Measurements from ENCODE around the gene SV2B. TPM values are rescaled to one million over a fixed set of nuclear protein-coding genes. Genes with fewer than 3 reads are reported as not detected.

Gene SV2B
- total RNA-seq, 1 experiment from 2014 or later = not detected

GRCh38 chr15:91265416-91265940 lies 165.4 kb downstream of the SV2B start:
- DNase-seq (ENCODE audit: low spot score) = no peak

- DNase-seq (ENCODE audit: low spot score) = peak; percentile 14
These were observed 168.5 kb downstream of the SV2B start for GRCh38 chr15:91268510-91268909.

DNA sequence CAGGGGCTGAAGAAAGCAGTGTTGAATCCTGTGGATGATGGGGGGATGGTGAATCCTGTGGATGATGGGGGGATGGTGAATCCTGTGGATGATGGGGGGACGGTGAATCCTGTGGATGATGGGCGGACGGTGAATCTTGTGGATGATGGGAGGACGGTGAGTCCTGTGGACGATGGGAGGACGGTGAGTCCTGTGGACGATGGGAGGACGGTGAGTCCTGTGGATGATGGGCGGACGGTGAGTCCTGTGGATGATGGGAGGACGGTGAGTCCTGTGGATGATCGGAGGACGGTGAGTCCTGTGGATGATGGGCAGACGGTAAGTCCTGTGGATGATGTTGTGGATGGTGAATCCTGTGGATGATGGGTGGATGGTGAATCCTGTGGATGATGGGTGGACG lies 170.7 kb downstream of the SV2B start:
- no peak for DNase-seq (ENCODE audit: low spot score)

DNA sequence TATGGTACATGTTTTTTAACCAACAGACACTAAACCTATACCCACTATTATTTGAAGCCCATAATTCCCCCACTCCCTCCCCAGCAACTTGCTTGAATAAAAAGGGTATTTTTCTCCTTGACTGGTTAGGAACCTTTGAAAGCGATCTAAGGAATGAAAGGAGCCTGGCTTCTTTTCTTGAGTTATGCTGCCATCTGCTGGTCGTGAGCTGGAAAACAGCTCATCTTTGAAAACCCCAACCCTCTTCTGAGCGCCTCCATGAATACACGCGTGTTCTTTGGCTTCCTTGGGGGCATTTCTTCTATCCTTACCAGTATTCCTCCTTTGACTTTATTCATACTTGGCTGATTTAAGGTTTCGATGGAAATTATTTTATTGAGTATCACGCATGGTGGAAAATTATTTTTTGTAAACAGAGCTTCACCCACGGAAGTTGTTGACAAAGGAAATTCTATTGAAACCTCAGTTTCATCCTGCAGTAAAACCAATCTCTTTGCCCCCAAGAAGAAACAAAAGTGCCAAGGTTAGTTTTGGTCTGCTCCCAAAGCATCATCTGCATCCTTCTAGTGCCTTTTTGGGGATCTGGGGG lies 171.6 kb downstream of the SV2B start:
- DNase-seq (ENCODE audit: low spot score) = peak; percentile 41

- no peak for DNase-seq (ENCODE audit: low spot score)
These were observed 175.8 kb downstream of the SV2B start for GRCh38 chr15:91275844-91276243.

DNA sequence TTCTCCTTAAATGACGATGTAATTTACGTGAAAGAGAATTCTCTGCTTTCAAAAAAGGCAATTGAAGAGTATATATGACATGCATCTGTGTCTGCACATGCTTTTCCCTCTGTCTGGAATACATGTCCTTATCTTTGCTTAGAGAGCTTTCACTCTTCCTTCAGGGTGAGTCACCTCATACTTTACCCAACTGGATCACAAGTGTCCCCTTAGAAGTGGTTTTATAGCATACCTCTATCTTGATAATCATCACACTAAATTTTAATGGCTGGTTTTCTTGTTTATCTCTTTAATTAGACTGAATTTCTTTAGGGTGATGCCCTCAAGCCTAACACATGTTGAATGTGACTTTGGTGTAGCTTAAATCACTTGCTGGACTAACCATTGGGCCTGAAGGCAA lies 178.9 kb downstream of the SV2B start:
- DNase-seq (ENCODE audit: low spot score) = no peak

DNA sequence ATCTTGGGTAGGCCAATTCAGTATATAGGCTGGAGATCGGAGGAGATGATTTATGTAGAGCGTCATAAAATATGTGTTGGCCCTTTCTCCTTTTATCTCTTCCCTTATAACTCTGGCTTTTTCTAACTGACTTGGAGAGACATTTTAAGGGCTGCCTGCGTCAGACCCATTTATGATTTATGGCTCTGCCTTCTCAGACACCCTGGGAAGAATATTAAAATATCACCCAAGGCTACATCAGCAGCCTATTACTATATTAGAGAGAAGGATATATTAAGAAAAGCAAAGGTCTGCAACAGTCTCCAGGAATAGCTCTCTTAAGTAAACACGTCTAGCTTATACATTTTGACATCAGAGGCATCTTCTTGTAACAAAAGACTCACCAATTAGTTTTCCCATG lies 179.4 kb downstream of the SV2B start:
- DNase-seq (ENCODE audit: low spot score) = no peak

GRCh38 chr15:91281947-91282346 lies 181.9 kb downstream of the SV2B start:
- no peak for DNase-seq (ENCODE audit: low spot score)

- DNase-seq (ENCODE audit: low spot score) = no peak
These were observed 182.4 kb downstream of the SV2B start for GRCh38 chr15:91282486-91282885.

- DNase-seq (ENCODE audit: low spot score) = no peak
These were observed 183.1 kb downstream of the SV2B start for GRCh38 chr15:91283155-91283554.

GRCh38 chr15:91284758-91285466 lies 184.9 kb downstream of the SV2B start:
- DNase-seq (ENCODE audit: low spot score) = no peak

DNA sequence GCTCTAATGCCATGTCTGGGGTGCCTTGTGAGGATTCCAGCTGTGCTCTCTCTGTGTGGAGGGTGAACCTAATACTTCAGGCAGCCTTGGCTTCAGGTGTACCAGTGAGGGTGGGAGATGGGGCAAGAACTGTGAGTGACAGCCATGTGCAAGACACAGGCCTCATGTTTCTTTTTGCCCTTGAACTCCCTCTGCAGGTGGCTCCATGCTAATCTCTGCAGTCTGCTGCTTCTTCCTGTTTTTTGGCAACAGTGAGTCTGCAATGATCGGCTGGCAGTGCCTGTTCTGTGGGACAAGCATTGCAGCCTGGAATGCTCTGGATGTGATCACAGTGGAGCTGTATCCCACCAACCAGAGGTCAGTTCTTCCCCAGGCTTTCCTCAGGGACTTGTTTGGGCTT lies 189.3 kb downstream of the SV2B start:
- no peak for DNase-seq (ENCODE audit: low spot score)

DNA sequence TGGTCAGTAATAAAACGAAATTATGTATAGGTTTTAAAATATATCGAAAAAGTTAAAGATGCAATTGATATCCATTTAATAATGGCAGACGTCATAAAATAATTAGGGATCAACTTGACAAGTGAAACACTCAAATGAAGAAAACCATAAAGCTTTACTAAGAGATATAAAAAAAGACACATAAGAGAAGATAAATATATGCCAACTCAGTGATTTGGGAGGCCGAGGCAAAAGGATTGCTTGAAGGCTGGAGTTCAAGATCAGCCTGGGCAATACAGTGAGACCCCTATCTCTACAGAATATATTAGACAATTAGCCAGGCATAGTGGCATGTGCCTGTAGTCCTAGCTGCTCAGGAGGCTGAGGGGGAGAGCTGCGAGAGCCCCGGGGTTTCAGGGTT lies 190.5 kb downstream of the SV2B start:
- DNase-seq (ENCODE audit: low spot score) = no peak

DNA sequence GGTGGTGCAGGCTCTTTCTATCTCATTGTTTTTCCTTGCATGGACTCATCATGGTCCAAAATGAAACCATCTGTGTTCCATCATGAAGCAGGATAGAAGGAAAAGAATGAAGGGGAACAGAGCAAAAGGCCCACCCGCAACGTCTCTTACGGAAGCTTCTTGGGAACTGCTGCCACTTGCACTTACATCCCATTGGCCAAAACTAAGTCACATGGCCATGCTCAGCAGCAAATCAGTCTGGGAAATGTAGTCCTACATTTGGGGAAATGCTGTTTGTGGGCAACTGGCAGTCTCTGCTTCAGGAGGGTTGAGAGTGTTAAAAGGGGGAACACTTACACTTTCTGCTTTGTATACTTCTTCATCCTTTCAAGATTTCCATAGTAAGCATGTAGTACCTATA lies 191.6 kb downstream of the SV2B start:
- no peak for DNase-seq (ENCODE audit: low spot score)

- no peak for DNase-seq (ENCODE audit: low spot score)
These were observed 194.3 kb downstream of the SV2B start for GRCh38 chr15:91294344-91294743.

DNA sequence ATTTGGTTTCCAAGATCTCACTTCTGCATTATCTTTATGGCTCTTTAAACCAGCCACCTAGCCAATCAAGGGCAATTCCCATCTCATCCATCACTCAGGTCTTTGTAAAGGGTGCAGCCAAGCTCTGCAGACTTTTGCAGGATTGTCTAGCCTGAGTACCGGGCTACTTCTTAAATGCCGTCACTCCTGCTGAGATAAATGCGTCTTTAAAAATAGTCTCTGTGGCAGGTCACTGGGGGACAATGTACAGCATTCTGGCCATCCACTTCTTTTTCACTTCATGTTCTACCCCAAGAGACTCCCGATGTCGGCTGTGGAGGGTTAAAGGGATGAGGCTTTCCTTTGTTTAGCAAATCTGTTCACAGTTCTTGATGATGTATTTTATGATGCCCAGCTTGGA lies 194.7 kb downstream of the SV2B start:
- no peak for DNase-seq (ENCODE audit: low spot score)

DNA sequence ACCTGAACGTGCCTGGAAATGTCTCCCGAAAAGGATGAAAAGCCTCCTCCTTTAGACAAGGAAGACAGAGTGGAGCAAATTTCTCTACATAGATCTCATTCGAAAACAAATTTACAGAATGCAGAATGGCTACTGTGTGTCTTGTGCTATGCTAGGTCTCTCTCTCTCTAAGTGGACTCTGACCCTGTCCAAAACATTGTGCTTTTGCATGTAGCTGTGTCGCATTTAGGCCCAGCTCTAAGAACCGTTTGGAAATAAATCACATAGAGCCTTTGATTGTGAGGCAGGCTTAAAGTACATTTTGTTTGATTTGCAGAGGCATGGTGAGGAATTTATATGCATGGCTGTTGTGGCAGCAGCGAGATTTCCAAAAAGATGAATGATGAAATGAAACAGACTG lies 198.0 kb downstream of the SV2B start:
- DNase-seq (ENCODE audit: low spot score) = no peak

DNA sequence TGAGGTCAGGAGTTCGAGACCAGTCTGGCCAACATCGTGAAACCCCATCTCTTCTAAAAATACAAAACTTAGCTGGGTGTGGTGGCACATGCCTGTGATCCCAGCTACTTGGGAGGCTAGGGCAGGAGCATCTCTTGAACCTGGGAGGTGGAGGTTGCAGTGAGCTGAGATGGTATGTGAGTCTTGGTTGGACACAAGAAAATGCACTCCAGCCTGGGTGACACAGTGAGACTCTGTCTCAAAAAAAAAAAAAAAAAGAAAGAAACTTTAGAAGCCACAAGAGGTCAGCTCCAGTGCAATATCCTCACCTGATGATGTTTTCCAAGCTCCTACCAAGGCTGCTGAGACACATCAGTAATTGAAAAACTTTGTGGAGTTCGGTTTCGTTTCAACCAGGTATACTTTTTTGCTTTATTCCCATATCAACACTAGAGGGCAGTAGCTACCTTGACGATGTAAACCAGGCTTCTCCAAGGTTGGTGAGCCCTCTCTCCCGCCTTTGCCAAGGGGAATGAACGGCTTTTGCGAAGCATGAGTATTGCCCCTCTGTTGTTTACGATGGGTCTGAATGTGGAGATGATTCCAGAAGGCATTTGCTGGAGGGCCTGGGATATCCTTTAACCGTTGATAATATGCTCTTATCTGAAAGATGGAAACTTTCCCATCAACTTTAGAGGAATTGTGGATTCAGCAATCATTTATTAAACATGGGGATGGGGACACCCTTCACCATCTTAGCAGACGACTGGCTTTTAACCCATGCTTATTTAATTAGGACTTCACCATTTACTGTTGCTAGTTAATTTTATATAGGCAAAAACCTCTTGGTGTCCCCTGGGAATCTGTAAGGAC lies 202.8 kb downstream of the SV2B start:
- peak; percentile 52 for DNase-seq (ENCODE audit: low spot score)

DNA sequence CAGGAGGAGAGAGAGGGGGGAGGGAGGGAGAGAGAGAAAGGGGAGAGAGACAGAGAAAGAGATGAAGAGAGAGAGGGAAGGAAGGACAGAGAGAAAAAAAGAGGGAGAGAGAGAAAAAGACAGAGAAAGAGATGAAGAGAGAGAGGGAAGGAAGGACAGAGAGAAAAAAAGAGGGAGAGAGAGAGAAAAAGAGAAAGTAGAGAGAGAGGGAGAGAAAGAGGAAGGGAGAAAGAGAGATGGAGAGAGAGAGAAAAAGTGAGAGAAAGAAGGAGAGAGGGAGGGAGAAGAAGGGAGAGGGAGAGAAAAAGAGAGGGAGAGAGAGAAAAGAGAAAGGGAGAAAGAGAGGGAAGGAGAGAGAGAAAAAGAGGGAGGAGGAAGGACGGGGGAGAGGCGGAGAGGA lies 204.2 kb downstream of the SV2B start:
- no peak for DNase-seq (ENCODE audit: low spot score)

GRCh38 chr15:91304786-91305185 lies 204.7 kb downstream of the SV2B start:
- DNase-seq (ENCODE audit: low spot score) = no peak

DNA sequence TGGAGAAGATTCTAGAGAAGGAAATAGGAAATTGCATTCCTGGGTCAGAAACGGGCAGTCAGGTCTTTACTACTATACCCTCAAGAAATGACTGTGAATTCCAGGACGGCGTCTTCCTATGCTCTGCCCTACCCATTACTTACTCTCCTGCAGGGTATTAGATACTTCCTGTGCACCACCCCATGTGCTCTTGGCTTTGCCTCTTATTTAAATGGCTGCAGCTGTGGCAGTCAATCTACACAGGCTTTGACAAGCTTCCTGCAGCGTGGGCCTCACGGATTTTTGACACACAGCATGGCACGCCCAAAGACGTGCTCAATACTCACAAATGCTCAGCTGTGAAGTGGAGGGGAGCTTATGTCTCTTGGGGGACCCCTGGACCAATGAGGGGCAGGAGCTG lies 206.1 kb downstream of the SV2B start:
- no peak for DNase-seq (ENCODE audit: low spot score)

GRCh38 chr15:91307601-91308000 lies 207.5 kb downstream of the SV2B start:
- no peak for DNase-seq (ENCODE audit: low spot score)

GRCh38 chr15:91308199-91308598 lies 208.1 kb downstream of the SV2B start:
- DNase-seq (ENCODE audit: low spot score) = no peak
